Heart left ventricle (tissue), 16 donors: Measurements from ENCODE around the gene COL11A2. TPM values are rescaled to one million over a fixed set of nuclear protein-coding genes. Genes with fewer than 3 reads are reported as not detected.

Source experiments
- ATAC-seq, 4 donors: fragments of 200-7000 bp; cut with Tn5 transposase; one replicate each; pipeline ENCODE4 v1.9.1; 2020 to 2022; ENCODE audit warnings: moderate library complexity in 4 of 4, mild to moderate bottlenecking in 3 of 4, moderate number of reproducible peaks in 1 of 4
- DNase-seq, 5 donors: peaks; one replicate each; pipeline ENCODE4 v3.0.0-alpha.2; 2020
- H3K27ac ChIP-seq, 12 donors: fragments of 200-600 bp; sonication (generic) in 4 of 12; one replicate each; pipeline versions ENCODE4 v1.5.0 to v1.8.0; 2016 to 2022; ENCODE audit warnings: mild to moderate bottlenecking in 2 of 12
- H3K27me3 ChIP-seq, 9 donors: fragments of 200-600 bp; sonication (generic) in 2 of 9; one replicate each; pipeline versions ENCODE4 v1.5.1 to v1.8.0; 2016 to 2022; ENCODE audit warnings: mild to moderate bottlenecking in 3 of 9
- H3K36me3 ChIP-seq, 9 donors: fragments of 200-600 bp; sonication (generic) in 2 of 9; one replicate each; pipeline versions ENCODE4 v1.5.0 to v1.8.0; 2018 to 2022; ENCODE audit warnings: mild to moderate bottlenecking in 2 of 9
- H3K4me1 ChIP-seq, 12 donors: fragments of 200-600 bp; sonication (generic) in 4 of 12; one replicate each; pipeline versions ENCODE4 v1.5.0 to v1.8.0; 2016 to 2022; ENCODE audit warnings: mild to moderate bottlenecking in 3 of 12
- H3K4me3 ChIP-seq, 12 donors: fragments of 200-600 bp; sonication (generic) in 4 of 12; one replicate each; pipeline versions ENCODE4 v1.5.0 to v1.8.0; 2017 to 2022; ENCODE audit warnings: mild to moderate bottlenecking in 9 of 12, moderate library complexity in 4 of 12
- H3K9me3 ChIP-seq, 12 donors: fragments of 200-600 bp; sonication (generic) in 4 of 12; one replicate each; pipeline versions ENCODE4 v1.5.0 to v1.8.0; 2016 to 2022; ENCODE audit warnings: mild to moderate bottlenecking in 1 of 12
- POLR2A ChIP-seq, 2 donors: fragments of 450-650 bp; IDR thresholded peaks; one replicate each; pipeline ENCODE4 v1.6.1; 2017; ENCODE audit warnings: antibody characterized with exemption in 2 of 2, mild to moderate bottlenecking in 2 of 2, moderate library complexity in 2 of 2
- WGBS, 4 donors: extraction: QIAGEN DNeasy Blood & Tissue Kit in 2 of 4; methylation state at CpG; one replicate each; pipeline versions ENCODE4 v1.1.5 to v1.1.7; 2013 to 2018; 5-methylcytosine and 5-hydroxymethylcytosine counted together
- intact Hi-C, 10 donors: fragments of 100-400 bp; cut with DNase I; formaldehyde crosslinking; loops; one replicate each; pipeline versions ENCODE4 v1.11.1 to v1.14.2; 2022
- polyA plus RNA-seq, 2 donors: library from polyadenylated mRNA; stranded (reverse); fragments of 200-250 nt; gene quantifications; one replicate each; pipeline ENCODE4 v1.2.3, GENCODE V29; 2013
- total RNA-seq, 9 donors: library from RNA; depleted of rRNA in 2 of 9; stranded (reverse); fragments of >200 nt in 2 of 9; fragmentation: NEBNext Ultra II Directional in 3 of 9; extraction: Animal tissue kit (Norgen Biotek cat#: 25700) in 3 of 9; gene quantifications; one replicate each; pipeline versions ENCODE4 v1.1.0 to v1.2.4, GENCODE V29; 2016 to 2023
- TF ChIP-seq, protein P1 (sequence below), 12 donors: fragments of 200-600 bp; sonication (generic) in 4 of 12; IDR thresholded peaks; one replicate each; pipeline versions ENCODE4 v1.5.0 to v1.8.0; 2018 to 2022; ENCODE audit warnings: antibody characterized with exemption in 12 of 12, mild to moderate bottlenecking in 5 of 12
- donor health status: ischemic (EF 13 %, LVEDD 7.1; RV severe dilation, severe dysfunction).
- donor health status: healthy with polysubstance abuse.
- donor health status: DM: no; HTN: yes; CAD: no.
- donor health status: DM: no; HTN: no; CAD: no.
- donor health status: ischemic (EF 25% LVEDD 6.9; RV normal size, moderate dysfunction).
- donor health status: ischemic (EF 25% LVEDD 5.7; RV mildly dilated, moderate dysfunction).
- donor health status: healthy.
- donor health status: DM: yes; HTN: yes; CAD: no.
- donor health status: ischemic (EF 35%, LVEDD 5.7; RV mildly dilated, moderate dysfunction).
- donor health status: nonischemic (EF 11% LVEDD 7.7; RV severe dilation, severe dysfunction).
- donor health status: DM: yes; HTN: yes; CAD: no.
- donor health status: PGD.
- donor health status: ischemic (EF 29% LVEDD 5.4; RV normal size, mild dysfunction).
- donor health status: nonischemic (EF 23%, LVEDD 6.1; RV moderate dilation, normal function).

The COL11A2 gene
- total and polyA plus RNA-seq, 11 donors: 0.39 to 4.9 (median 0.93) TPM

DNA sequence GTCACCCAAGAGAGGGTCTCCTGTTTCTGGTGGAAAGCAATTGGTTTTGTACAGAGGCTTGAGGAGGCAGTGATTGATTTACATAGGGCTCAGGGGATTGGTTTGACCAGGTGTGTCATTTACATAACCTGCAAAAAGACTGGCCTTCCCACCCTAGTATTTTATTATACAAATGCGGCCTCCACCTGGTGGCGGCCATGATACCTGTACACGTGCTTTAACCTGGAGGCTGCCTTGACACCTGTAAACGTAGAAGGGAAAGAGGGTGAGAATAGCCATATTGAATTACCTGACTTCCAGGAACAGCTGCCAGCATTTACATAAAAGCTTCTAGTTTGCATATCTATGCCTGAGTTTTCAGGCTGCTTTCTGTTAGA lies 67.8 kb downstream of the COL11A2 start:
- no peak for ATAC-seq
- Histone ChIP-seq H3K4me1 (no peaks in the 10 kb centered on the region), H3K4me3 (no peak overlapping the region), H3K27me3 (peaks cover 0 to 16% (median 0%) of the 10 kb centered on the region in 9 donors), H3K27ac (no peak overlapping the region), H3K9me3 (peaks cover 0 to 14% (median 3%) of the 10 kb centered on the region in 12 donors), H3K36me3 (no peaks in the 10 kb centered on the region)
- TF ChIP-seq, protein P1, sequence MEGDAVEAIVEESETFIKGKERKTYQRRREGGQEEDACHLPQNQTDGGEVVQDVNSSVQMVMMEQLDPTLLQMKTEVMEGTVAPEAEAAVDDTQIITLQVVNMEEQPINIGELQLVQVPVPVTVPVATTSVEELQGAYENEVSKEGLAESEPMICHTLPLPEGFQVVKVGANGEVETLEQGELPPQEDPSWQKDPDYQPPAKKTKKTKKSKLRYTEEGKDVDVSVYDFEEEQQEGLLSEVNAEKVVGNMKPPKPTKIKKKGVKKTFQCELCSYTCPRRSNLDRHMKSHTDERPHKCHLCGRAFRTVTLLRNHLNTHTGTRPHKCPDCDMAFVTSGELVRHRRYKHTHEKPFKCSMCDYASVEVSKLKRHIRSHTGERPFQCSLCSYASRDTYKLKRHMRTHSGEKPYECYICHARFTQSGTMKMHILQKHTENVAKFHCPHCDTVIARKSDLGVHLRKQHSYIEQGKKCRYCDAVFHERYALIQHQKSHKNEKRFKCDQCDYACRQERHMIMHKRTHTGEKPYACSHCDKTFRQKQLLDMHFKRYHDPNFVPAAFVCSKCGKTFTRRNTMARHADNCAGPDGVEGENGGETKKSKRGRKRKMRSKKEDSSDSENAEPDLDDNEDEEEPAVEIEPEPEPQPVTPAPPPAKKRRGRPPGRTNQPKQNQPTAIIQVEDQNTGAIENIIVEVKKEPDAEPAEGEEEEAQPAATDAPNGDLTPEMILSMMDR (IDR thresholded peaks at IDR 0.05): no peak
- TF ChIP-seq POLR2A (IDR thresholded peaks at IDR 0.05): no peak
- intact Hi-C loops: no loop called here
- 80 to 90% (median 85%) methylated on average over 4 of the region's 4 CpGs for WGBS, 4 donors
- no peak for DNase-seq

- ATAC-seq (no peak), DNase-seq (no peak)
- Histone ChIP-seq H3K4me1 (no peaks in the 10 kb centered on the region), H3K27me3 (peaks cover 0 to 14% (median 0%) of the 10 kb centered on the region in 9 donors), H3K27ac (no peak overlapping the region), H3K36me3 (no peaks in the 10 kb centered on the region), H3K9me3 (peaks cover 0 to 14% (median 3%) of the 10 kb centered on the region in 12 donors), H3K4me3 (no peak overlapping the region)
- 83 to 93% (median 88%) methylated on average over 20 of the region's 20 CpGs for WGBS, 4 donors
- TF ChIP-seq, protein P1 (IDR thresholded peaks at IDR 0.05): peak in 11 of 12 donors; percentile 6 to 58 (median 41)
- TF ChIP-seq POLR2A (IDR thresholded peaks at IDR 0.05): no peak
- intact Hi-C loops: loop anchor here in 1 of 10 donors (2.0 kb wide), 1 partner anchor 121 kb away; no protein-coding TSS in a partner anchor
Observed at GRCh38 chr6:33123732-33124524, 68.3 kb downstream of the COL11A2 start.

DNA sequence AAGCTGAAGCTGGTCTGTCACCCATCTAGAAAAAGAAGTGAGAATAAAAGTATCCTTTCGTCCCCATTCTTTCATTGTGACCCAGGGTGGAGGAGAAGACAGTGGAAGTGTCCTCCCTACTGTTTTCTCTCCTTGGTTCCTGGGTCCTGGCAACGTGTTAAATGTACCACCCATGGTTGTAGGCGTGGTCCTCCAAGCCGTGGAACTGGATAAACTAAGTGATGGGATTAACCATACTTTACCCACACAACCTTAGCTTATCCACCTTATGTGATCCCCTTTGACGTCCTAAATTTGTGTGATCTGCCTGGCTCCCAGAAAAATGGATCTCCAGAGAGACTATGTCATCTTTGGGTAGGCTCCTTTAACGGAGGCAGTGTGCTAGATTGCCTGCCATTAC lies 69.1 kb downstream of the COL11A2 start:
- DNase-seq (no peak), ATAC-seq (no peak)
- TF ChIP-seq, protein P1 (IDR thresholded peaks at IDR 0.05): no peak
- no peak for TF ChIP-seq POLR2A (IDR thresholded peaks at IDR 0.05)
- 83 to 87% (median 83%) methylated on average over 6 of the region's 6 CpGs for WGBS, 4 donors
- peaks cover 0 to 17% (median 3%) of the 10 kb centered on the region in 9 donors for H3K27me3 ChIP-seq
- H3K27ac ChIP-seq: no peak overlapping the region
- H3K36me3 ChIP-seq: no peaks in the 10 kb centered on the region
- H3K4me3 ChIP-seq: no peak overlapping the region
- intact Hi-C loops: loop anchor here in 1 of 10 donors (2.0 kb wide), 1 partner anchor 122 kb away; no protein-coding TSS in a partner anchor
- peaks cover 0 to 14% (median 3%) of the 10 kb centered on the region in 12 donors for H3K9me3 ChIP-seq
- no peaks in the 10 kb centered on the region for H3K4me1 ChIP-seq

DNA sequence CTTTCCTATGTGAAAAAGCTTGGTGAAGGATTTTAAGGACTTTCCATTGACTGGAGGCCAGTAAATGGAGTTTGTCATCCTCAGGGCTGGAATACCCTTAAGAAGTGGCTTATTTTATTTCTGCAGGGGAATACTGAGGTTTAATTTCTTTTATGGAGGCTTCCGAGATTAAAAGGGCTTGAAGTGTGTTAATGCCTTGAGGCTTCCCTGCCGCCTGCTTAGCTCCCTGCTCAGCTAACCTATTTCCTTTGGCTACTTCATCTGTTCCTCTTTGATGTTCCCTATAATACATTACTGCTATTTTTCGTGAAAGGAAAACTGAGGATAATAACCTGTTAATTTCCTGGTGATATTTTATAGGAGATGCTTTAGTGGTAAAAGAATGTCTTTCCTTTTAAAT lies 72.3 kb downstream of the COL11A2 start:
- no peak for ATAC-seq
- DNase-seq: no peak
- no peaks in the 10 kb centered on the region for H3K36me3 ChIP-seq
- WGBS, 4 donors: 55 to 73% (median 63%) methylated on average over 3 of the region's 3 CpGs
- H3K9me3 ChIP-seq: peaks cover 0 to 14% (median 3%) of the 10 kb centered on the region in 12 donors
- H3K27me3 ChIP-seq: peaks cover 17 to 38% (median 25%) of the 10 kb centered on the region in 9 donors
- TF ChIP-seq POLR2A (IDR thresholded peaks at IDR 0.05): no peak
- TF ChIP-seq, protein P1 (IDR thresholded peaks at IDR 0.05): no peak
- H3K27ac ChIP-seq: no peak overlapping the region
- intact Hi-C loops: no loop called here
- H3K4me1 ChIP-seq: peaks cover 0 to 14% (median 0%) of the 10 kb centered on the region in 12 donors
- H3K4me3 ChIP-seq: no peak overlapping the region
